Testis (tissue), 3 donors: Measurements from ENCODE around the gene PEX6. TPM values are rescaled to one million over a fixed set of nuclear protein-coding genes. Genes with fewer than 3 reads are reported as not detected.

Experiments used
- DNase-seq: peaks from one replicate; pipeline ENCODE4 v3.0.0-alpha.2; 2019
- H3K27ac ChIP-seq, 2 donors: fragments of 200-600 bp; sonication (generic); one replicate each; pipeline ENCODE4 v1.5.1; 2019
- H3K27me3 ChIP-seq: fragments of 200-600 bp; sonication (generic); one replicate; pipeline ENCODE4 v1.5.1; 2019
- H3K36me3 ChIP-seq: fragments of 200-600 bp; sonication (generic); one replicate; pipeline ENCODE4 v1.5.1; 2017; ENCODE audit warnings: low read depth; ENCODE audit errors: missing control alignments
- H3K4me1 ChIP-seq: fragments of 200-600 bp; sonication (generic); one replicate; pipeline ENCODE4 v1.5.1; 2019
- H3K4me3 ChIP-seq, 2 donors: fragments of 200-600 bp; sonication (generic); one replicate each; pipeline ENCODE4 v1.5.1; 2017 to 2019
- H3K9me3 ChIP-seq: fragments of 200-600 bp; sonication (generic); one replicate; pipeline ENCODE4 v1.5.1; 2017
- CTCF ChIP-seq, 3 experiments: fragments of 450-650 bp in 2 of 3; fragments of 200-600 bp in 1 of 3; sonication (generic) in 1 of 3; IDR thresholded peaks; one replicate each; pipeline ENCODE4 v1.5.1; 2016 to 2019; ENCODE audit warnings: antibody characterized with exemption in 3 of 3, mild to moderate bottlenecking in 2 of 3, moderate library complexity in 1 of 3
- POLR2A ChIP-seq: fragments of 450-650 bp; IDR thresholded peaks from one replicate; pipeline ENCODE4 v1.6.1; 2017; ENCODE audit warnings: antibody characterized with exemption, mild to moderate bottlenecking, moderate library complexity
- WGBS, 2 donors: methylation state at CpG; one replicate each; pipeline ENCODE4 v1.1.5; 2018; 5-methylcytosine and 5-hydroxymethylcytosine counted together
- intact Hi-C: fragments of 100-400 bp; cut with DNase I; formaldehyde crosslinking; loops from one replicate; pipeline ENCODE4 v1.15.1; 2023; ENCODE audit warnings: low total_unique reads
- polyA plus RNA-seq: library from polyadenylated mRNA; stranded (reverse); fragments of 350-450 nt; fragmentation: Illumina TruSeq; extraction: RNeasy Lipid Tissue Mini Kit (QIAGEN cat#74804); gene quantifications from one replicate; pipeline ENCODE4 v1.2.3, GENCODE V29; 2014; ENCODE audit warnings: low read depth, low replicate concordance; ENCODE audit not compliant: insufficient read depth
- total RNA-seq, 2 donors: library from RNA; depleted of rRNA; stranded (reverse); fragments of >200 nt; gene quantifications; one replicate each; pipeline ENCODE4 v1.2.3, GENCODE V29; 2016

Gene PEX6
- total and polyA plus RNA-seq, 3 donors from 2014 or later, result 15.3 to 50.4 (median 22.5) TPM

DNA sequence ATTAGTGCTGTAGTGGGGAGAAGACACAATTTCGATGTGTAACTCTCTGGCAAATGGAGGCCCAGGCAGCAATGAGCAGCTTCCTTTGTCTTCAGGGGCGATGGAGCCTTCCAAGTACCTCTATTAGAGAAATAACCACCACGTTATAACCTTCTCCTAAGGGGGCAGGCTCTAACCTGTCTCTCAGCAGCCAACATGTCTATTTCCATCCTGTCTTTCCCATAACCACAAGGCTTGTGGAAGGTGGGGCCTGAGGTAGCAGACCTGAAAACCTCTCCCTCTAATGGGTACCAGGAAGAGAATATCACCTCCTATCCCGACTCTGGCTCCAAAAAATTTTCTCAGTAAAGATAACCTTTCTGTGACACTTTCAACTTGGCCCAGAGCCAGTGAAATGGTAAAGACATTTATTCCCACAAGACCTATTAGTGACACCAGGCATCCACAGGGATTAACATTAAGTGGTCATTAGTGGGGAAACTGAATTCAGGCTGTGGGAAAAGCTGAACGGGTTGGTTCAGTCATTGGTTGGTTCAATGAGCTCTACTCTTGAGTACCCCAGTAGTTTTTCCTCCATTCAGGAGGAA is 4.0 kb downstream of the PEX6 start:
- H3K27me3 ChIP-seq, result no peaks in the 10 kb centered on the region
- no peak overlapping the region for H3K4me3 ChIP-seq
- H3K4me1 ChIP-seq, result peaks cover 7% of the 10 kb centered on the region
- DNase-seq, result no peak
- 80 to 84% methylated on average over 5 of the region's 5 CpGs for WGBS, 2 donors
- no peaks in the 10 kb centered on the region for H3K36me3 ChIP-seq
- no peak for TF ChIP-seq POLR2A
- TF ChIP-seq CTCF (IDR thresholded peaks at IDR 0.05), result no peak
- H3K27ac ChIP-seq, result no peak overlapping the region
- intact Hi-C loops, result no loop called here
- no peaks in the 10 kb centered on the region for H3K9me3 ChIP-seq

DNA sequence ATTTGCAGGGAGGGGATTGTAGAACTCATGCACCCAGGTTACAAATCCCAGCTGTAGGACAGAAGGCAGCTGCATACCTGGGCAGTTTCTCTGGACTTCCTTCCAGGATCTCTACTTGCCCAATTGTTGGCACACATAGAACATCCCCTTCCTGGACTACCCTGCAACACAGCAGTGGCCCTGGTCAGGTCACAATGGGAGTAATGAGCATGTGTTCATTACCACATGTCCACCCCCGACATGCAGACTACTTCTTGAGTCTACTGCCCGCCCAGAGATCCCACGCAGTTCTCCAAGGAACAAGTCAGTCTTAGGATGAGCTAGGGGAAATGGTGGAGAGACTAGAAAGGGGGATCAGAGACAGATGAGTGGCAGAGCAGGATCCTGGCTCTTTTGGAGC is 5.1 kb downstream of the PEX6 start:
- intact Hi-C loops, result no loop called here
- WGBS, 2 donors, result 84 to 97% methylated on average over 3 of the region's 3 CpGs
- DNase-seq, result no peak
- H3K9me3 ChIP-seq, result no peaks in the 10 kb centered on the region
- TF ChIP-seq CTCF (IDR thresholded peaks at IDR 0.05) (no peak), POLR2A (no peak)
- H3K36me3 ChIP-seq, result no peaks in the 10 kb centered on the region
- no peak overlapping the region for H3K27ac ChIP-seq
- H3K4me1 ChIP-seq, result no peaks in the 10 kb centered on the region
- H3K4me3 ChIP-seq, result no peak overlapping the region
- no peaks in the 10 kb centered on the region for H3K27me3 ChIP-seq

DNA sequence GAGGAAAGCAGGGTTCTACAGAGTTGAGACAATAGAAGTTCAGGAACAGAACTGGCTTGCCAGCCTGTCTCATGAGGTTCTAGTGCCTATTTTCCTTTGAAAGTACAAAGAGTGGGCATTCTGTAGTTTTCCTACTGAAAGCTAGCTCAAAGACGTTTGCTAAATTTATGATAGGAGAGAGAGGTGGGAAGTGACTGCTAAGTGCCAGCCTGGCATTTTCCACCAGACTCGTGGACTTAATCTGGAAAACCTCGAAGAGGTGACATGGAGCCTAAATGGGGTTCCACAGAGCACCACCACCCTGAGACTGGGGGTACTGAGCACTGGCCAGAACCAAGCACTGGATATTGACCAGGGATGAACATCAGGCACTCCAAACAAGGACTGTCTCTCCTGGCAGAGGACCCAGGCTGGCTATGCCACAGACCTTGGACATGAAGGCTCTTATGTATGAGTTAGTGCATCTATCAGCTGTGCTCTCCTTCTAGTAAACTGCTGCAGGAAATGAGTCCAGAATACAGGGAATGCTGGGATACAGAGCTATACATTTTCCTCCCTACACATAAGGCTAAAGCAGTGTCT is 7.1 kb downstream of the PEX6 start:
- H3K9me3 ChIP-seq, result no peaks in the 10 kb centered on the region
- WGBS, 2 donors, result 82 to 93% methylated on average over 3 of the region's 3 CpGs
- intact Hi-C loops, result no loop called here

GRCh38 chr6:42970871-42971612 is 7.9 kb downstream of the PEX6 start:
- DNase-seq, result no peak
- Histone ChIP-seq H3K9me3 (no peaks in the 10 kb centered on the region), H3K27me3 (no peaks in the 10 kb centered on the region), H3K4me3 (no peak overlapping the region), H3K27ac (no peak overlapping the region), H3K4me1 (no peaks in the 10 kb centered on the region), H3K36me3 (no peaks in the 10 kb centered on the region)
- TF ChIP-seq CTCF (IDR thresholded peaks at IDR 0.05) (no peak), POLR2A (no peak)
- 86 to 90% methylated on average over 4 of the region's 4 CpGs for WGBS, 2 donors
- intact Hi-C loops, result no loop called here

More for the DNA sequence above, 7.1 kb downstream of the PEX6 start:
- no peaks in the 10 kb centered on the region for H3K4me1 ChIP-seq
- H3K36me3 ChIP-seq, result no peaks in the 10 kb centered on the region
- H3K27ac ChIP-seq, result no peak overlapping the region
- no peak overlapping the region for H3K4me3 ChIP-seq
- no peaks in the 10 kb centered on the region for H3K27me3 ChIP-seq
- no peak for DNase-seq
- no peak for TF ChIP-seq POLR2A
- no peak for TF ChIP-seq CTCF (IDR thresholded peaks at IDR 0.05)
